Activated CD8-positive, alpha-beta T cell treated with anti-CD3 and anti-CD28 coated beads for 36 hours (primary cell): ENCODE results near the gene ASTN2. TPM values are rescaled to one million over a fixed set of nuclear protein-coding genes. Genes with fewer than 3 reads are reported as not detected.

Experiments used
- ATAC-seq: fragments of 200-7000 bp; cut with Tn5 transposase; one replicate; pipeline ENCODE4 v1.10.0; 2021; ENCODE audit warnings: mild to moderate bottlenecking, moderate library complexity
- CTCF ChIA-PET: fragments of 350-600 bp; sonication (Branson Sonifier 250); formaldehyde crosslinking; loops from one replicate; lab custom pipeline; 2021; ENCODE audit warnings: antibody characterized with exemption; lab: Charles Lee
- POLR2A ChIA-PET: fragments of 350-600 bp; sonication (Branson Sonifier 250); formaldehyde crosslinking; loops from one replicate; lab custom pipeline; 2021; ENCODE audit warnings: antibody characterized with exemption; lab: Charles Lee
- DNase-seq: peaks from one replicate; pipeline ENCODE4 v3.0.0-alpha.2; 2020
- H3K27ac Mint-ChIP-seq: one replicate; pipeline ENCODE4 v1.8.0; 2021; ENCODE audit warnings: mild to moderate bottlenecking, mixed read lengths
- H3K27me3 Mint-ChIP-seq: one replicate; pipeline ENCODE4 v1.8.0; 2021; ENCODE audit warnings: mixed read lengths
- H3K36me3 Mint-ChIP-seq: one replicate; pipeline ENCODE4 v1.8.0; 2021; ENCODE audit warnings: low read depth, mixed read lengths
- H3K4me1 Mint-ChIP-seq: one replicate; pipeline ENCODE4 v1.8.0; 2021; ENCODE audit warnings: low read depth, mixed read lengths
- H3K4me3 Mint-ChIP-seq: one replicate; pipeline ENCODE4 v1.8.0; 2021; ENCODE audit warnings: mild to moderate bottlenecking, moderate library complexity, mixed read lengths
- H3K9me3 Mint-ChIP-seq: one replicate; pipeline ENCODE4 v1.8.0; 2021; ENCODE audit warnings: mixed read lengths
- intact Hi-C: fragments of 100-400 bp; cut with micrococcal nuclease; formaldehyde crosslinking; loops from one replicate; pipeline ENCODE4 v1.10.0; 2022
- total RNA-seq, 2 experiments: library from RNA; stranded (reverse); gene quantifications; one replicate each; pipeline ENCODE4 v1.2.3, GENCODE V29; 2021
- TF ChIP-seq, protein P1 (sequence below): fragments of 200-600 bp; IDR thresholded peaks from one replicate; pipeline ENCODE4 v1.8.0; 2022; ENCODE audit warnings: antibody characterized with exemption, mild to moderate bottlenecking

Gene ASTN2
- total RNA-seq, 2 experiments from 2014 or later, result 5.2 to 5.7 TPM

DNA sequence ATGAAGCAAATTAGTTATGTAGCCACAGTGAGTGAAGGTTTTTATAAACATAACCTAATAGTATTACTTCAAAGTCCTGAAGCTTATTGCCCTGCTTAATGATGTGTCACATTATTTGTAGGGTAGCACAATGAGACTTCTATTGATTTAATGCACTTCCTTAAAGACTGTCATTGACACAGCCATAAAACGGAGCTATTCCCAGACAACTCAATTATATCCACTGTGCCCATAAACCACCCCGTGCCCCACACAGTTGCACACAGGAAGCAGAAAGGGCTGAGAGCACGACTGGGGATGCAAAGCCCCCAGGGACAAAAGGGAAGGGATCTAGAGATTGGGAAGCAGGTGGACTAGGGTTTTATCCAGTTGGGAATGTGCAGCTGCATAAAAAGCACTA, 690.7 kb downstream of the ASTN2 start:
- ChIA-PET POLR2A (no interaction called here), CTCF (no interaction called here)
- no peak overlapping the region for H3K27ac Mint-ChIP-seq
- no peaks in the 10 kb centered on the region for H3K36me3 Mint-ChIP-seq
- H3K4me1 Mint-ChIP-seq, result no peaks in the 10 kb centered on the region
- ATAC-seq (no peak), DNase-seq (no peak)
- TF ChIP-seq, protein P1, sequence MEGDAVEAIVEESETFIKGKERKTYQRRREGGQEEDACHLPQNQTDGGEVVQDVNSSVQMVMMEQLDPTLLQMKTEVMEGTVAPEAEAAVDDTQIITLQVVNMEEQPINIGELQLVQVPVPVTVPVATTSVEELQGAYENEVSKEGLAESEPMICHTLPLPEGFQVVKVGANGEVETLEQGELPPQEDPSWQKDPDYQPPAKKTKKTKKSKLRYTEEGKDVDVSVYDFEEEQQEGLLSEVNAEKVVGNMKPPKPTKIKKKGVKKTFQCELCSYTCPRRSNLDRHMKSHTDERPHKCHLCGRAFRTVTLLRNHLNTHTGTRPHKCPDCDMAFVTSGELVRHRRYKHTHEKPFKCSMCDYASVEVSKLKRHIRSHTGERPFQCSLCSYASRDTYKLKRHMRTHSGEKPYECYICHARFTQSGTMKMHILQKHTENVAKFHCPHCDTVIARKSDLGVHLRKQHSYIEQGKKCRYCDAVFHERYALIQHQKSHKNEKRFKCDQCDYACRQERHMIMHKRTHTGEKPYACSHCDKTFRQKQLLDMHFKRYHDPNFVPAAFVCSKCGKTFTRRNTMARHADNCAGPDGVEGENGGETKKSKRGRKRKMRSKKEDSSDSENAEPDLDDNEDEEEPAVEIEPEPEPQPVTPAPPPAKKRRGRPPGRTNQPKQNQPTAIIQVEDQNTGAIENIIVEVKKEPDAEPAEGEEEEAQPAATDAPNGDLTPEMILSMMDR, result no peak
- intact Hi-C loops, result no loop called here
- peaks cover 2% of the 10 kb centered on the region for H3K27me3 Mint-ChIP-seq
- H3K4me3 Mint-ChIP-seq, result no peak overlapping the region
- H3K9me3 Mint-ChIP-seq, result no peaks in the 10 kb centered on the region

DNA sequence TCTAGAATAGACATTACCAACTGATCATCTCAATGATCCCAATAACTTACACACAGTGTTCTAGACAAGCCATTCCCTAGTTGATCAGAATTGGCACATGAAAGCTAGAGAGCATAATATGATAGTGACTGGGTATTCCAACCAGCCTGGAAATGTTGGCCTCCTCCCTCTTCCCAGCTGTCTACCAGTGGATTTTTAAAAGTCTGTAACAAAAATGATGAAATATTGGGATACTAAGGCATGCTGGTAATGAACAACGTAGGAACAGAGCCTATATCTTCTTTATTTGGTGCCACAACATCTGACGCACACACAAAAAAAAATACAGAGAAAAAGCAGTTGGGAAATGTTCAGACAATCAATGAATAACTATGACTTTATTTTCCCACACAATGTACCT, 692.9 kb downstream of the ASTN2 start:
- Mint-ChIP-seq H3K4me3 (no peak overlapping the region), H3K27ac (no peak overlapping the region), H3K27me3 (peaks cover 4% of the 10 kb centered on the region), H3K36me3 (no peaks in the 10 kb centered on the region), H3K4me1 (peaks cover 4% of the 10 kb centered on the region), H3K9me3 (no peaks in the 10 kb centered on the region)
- DNase-seq (no peak), ATAC-seq (no peak)
- TF ChIP-seq, protein P1, result no peak
- POLR2A ChIA-PET, result no interaction called here
- intact Hi-C loops, result no loop called here
- CTCF ChIA-PET, result interaction anchor here (1.1 to 1.5 kb wide), 2 partner anchors 44 to 139 kb away, joined by 3 to 5 read pairs; no protein-coding TSS in a partner anchor

DNA sequence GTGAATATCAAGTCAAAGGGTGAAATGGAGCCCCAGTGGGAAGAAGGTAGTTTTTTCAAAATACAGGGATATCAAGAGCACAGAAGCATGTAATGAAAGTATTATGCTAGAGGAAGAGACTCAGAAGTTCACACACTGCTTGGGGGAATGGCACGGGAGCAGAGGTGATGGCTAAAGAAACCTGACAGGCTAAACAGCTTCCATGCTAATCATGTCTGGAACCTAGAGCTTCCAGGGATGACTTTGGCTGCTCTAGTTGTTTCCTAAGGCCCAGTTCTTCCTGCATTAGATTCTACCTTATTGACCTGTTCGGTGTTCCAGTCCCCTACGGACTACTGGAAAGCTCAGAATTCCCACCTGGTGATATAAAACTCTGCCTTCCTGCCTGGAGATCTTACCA, 693.4 kb downstream of the ASTN2 start:
- Mint-ChIP-seq H3K36me3 (no peaks in the 10 kb centered on the region), H3K4me3 (no peak overlapping the region), H3K27ac (no peak overlapping the region), H3K27me3 (peaks cover 4% of the 10 kb centered on the region), H3K4me1 (peaks cover 4% of the 10 kb centered on the region), H3K9me3 (no peaks in the 10 kb centered on the region)
- ATAC-seq (no peak), DNase-seq (no peak)
- intact Hi-C loops, result no loop called here
- TF ChIP-seq, protein P1, result no peak
- POLR2A ChIA-PET, result no interaction called here
- CTCF ChIA-PET, result interaction anchor here (1.1 to 1.5 kb wide), 2 partner anchors 44 to 139 kb away, joined by 3 to 5 read pairs; no protein-coding TSS in a partner anchor

DNA sequence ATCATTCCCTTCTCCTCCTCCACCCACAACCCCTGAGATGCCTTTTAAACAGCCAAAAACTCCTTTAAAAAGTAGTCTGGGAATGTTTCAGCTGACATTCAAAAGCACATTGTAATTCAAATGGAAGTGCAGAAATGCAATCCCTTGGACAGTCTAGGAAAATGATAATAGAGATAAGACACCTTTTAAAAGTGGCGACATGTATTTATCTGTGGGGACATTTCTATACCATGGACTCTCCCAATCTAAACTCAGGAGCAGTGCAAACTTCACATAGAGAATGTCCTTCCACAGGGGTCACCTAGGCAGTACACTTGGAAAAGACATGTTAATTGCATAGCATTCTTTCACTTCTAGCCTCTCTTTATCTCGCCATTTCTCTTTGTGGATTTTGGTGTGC, 694.7 kb downstream of the ASTN2 start:
- Mint-ChIP-seq H3K27ac (no peak overlapping the region), H3K9me3 (no peaks in the 10 kb centered on the region), H3K4me3 (no peak overlapping the region), H3K27me3 (peaks cover 4% of the 10 kb centered on the region), H3K4me1 (peaks cover 4% of the 10 kb centered on the region), H3K36me3 (no peaks in the 10 kb centered on the region)
- DNase-seq, result no peak
- intact Hi-C loops, result no loop called here
- ChIA-PET CTCF (no interaction called here), POLR2A (no interaction called here)
- ATAC-seq, result no peak
- TF ChIP-seq, protein P1, result no peak

DNA sequence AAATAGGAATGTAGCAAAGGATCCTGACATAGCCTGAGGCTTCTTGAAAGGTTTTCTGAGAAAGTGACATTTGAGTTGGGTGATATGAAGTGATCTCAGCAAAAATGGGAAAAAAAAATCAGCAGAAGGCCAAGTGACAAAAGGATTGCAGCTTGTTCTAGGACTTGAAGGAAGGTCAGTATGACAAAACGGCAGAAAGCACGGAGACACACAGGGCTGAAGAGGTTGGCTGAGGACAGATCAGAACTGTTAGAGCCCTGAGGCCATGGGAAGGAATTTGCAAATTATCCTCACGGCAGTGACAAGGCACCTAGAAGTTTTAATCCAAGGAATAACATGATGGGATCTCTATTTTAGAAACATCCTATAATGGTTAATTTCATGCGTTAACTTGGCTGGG, 696.7 kb downstream of the ASTN2 start:
- Mint-ChIP-seq H3K27ac (no peak overlapping the region), H3K4me1 (peaks cover 4% of the 10 kb centered on the region), H3K27me3 (peaks cover 4% of the 10 kb centered on the region), H3K9me3 (no peaks in the 10 kb centered on the region), H3K4me3 (no peak overlapping the region), H3K36me3 (no peaks in the 10 kb centered on the region)
- POLR2A ChIA-PET, result no interaction called here
- ATAC-seq, result no peak
- no peak for DNase-seq
- intact Hi-C loops, result no loop called here
- TF ChIP-seq, protein P1, result no peak
- CTCF ChIA-PET, result interaction anchor here (2.1 kb wide), 1 partner anchor 19 kb away, joined by 10 read pairs; no protein-coding TSS in a partner anchor
